HG02884 (cell line): Measurements from ENCODE around the gene KCNA2.

Experiments used
- ATAC-seq: cut with Tn5 transposase; IDR thresholded peaks from one replicate; pipeline ENCODE4 v1.9.1; 2021; ENCODE audit warnings: mild to moderate bottlenecking, moderate library complexity; ENCODE audit not compliant: unreplicated experiment

KCNA2 gene

GRCh38 chr1:110572751-110573150, 33.4 kb downstream of the KCNA2 start:
- ATAC-seq = no peak

- ATAC-seq = no peak
Measured at GRCh38 chr1:110570901-110571300, 35.3 kb downstream of the KCNA2 start.

DNA sequence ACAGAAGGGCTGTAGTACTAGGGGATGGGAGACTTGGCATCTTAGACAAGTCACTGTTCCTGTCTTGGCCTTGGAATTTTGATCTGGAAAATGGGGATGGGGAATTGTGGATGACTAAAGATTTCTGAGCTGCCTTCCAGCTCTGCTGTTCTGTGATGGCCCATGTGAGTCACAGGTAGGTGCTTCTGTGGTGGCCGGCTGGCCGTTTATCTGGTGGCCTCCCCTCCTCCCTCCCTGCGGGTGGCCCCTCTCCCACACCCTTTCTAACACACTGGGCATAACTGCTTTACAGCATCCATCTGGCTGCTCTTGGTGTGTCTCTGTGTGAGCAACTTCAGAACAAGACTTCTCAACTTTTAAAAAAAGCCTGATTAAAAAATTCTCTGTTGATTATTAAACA, 35.9 kb downstream of the KCNA2 start:
- ATAC-seq = no peak

- ATAC-seq = no peak
Measured at GRCh38 chr1:110566836-110567235, 39.3 kb downstream of the KCNA2 start.

DNA sequence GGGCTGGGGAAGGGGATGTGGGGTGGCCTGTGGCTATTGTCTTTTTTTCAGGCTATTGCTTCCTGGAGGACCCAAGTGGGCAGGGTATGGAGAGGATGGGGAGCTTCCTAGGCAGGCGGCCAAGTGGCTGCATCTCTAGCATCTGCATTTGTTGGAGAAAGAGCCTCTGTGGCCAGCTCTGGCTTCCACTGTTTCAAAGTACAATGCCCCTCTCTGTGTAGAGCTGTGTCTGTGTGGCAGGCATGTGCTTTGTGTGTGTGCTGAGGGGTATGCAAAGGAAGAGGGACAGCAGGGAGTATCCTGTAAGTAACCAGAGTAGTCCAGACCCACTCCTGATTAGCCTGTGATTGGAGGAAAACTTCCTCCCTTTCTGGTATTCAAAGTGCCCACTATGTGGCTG, 40.6 kb downstream of the KCNA2 start:
- ATAC-seq = no peak

DNA sequence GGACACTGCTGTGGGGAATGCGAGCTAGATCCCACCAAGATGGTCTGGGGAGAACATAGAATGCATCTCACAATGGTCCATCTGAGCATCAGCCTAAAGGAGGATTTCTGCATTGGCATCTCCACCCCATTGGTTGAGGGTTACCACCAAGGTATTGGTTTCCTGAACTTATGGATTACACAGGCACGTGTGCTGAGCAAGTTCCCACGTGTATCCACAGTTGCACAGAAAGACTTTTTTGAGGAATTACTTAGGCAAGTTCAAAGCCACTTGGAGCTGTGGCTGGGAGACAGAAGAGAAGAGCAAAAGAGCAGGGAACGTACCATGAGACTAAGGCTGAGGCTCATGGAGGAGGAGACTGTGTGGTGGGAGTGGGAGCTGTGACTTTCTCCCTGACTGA, 43.1 kb downstream of the KCNA2 start:
- ATAC-seq = no peak

DNA sequence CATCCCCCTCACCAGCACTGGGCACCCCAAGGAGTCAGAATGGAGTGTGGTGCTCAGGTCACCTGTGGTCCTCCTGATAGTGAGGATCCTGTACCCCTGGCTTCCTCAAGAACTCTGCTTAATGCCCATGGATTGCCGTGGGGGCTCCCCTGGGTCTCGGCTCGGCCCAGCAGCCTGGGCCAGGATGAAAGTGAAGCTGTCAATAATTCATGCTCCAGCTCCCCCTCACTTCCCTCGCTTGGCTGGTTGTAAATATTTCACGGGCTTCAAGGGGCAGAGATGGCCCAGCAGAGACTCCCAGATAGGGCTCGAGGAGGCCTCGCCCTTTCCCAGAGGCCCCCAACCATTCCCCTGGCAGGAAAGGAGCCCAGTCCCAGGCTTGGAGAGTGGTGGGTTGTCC, 44.6 kb downstream of the KCNA2 start:
- no peak for ATAC-seq

- ATAC-seq = no peak
Measured at GRCh38 chr1:110559157-110559556, 47.0 kb downstream of the KCNA2 start.

DNA sequence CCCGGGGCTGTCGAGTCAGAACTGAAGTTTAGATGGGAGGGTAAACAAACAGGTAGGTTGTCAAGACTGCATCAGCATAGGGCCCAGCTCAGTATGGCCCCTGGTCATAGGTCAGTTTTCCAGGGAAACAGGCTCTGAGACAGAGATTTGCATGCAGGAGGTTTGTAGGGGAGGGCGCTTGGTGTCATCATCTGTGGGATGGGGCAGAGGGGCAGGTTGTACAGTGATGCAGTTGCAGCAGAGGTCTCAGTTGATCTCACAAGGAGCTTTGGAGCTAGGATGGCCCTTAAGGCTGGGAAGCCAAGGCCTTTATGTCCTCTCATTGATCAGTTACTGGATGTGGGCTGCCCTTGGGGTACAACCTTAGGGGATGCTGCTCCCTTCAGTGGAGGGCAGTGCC, 48.7 kb downstream of the KCNA2 start:
- no peak for ATAC-seq

DNA sequence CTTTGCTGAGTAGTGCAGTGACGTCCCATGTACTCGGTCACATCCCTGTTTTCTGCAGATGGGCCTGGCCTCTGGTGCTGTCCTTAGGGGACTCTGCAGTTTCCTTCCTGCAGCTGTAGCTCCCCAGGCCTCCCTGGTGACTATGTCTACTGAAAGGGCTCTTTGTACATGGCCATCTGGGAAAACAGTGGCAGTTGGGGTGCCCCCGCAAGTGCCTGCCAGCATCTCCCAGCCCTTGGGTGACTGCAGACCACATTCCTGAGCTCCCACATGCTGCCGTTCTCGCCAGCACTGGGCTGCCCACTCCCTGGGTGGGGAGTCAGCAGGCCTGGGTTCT, 49.7 kb downstream of the KCNA2 start:
- no peak for ATAC-seq

DNA sequence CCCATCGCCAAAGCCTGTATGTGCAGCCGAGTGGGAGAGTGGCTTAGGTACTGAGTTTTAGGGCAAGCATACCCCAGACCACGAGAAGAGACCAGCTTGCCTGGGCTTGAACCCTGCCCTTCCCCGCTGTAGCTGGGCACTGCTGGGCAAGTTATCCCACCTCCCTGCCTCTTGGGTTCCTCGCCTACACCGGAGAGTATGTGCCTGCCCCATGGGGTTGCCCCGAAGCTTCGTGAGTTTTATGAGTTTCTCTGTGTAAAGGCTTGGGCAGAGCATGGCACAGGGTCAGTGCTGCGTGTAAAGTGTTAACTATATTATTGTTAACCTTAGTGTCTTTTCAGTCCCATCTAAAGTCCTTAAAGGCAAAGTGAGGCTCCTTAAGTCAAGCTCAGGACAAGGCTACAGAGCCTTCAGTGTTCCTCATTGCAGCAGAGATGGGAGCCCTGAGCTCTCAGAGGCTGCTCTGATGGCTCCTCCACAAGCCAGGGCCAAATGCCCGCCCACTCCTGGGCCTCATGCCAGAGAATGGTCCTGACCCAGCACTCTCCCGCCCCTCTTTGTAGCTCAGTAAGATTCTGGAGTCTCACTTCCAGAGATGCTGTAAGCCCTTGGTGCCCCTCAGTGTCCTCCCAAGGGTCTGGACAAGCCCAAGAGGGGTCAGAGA, 50.2 kb downstream of the KCNA2 start:
- ATAC-seq = no peak

- ATAC-seq = no peak
Measured at GRCh38 chr1:110554871-110555801, 51.0 kb downstream of the KCNA2 start.

DNA sequence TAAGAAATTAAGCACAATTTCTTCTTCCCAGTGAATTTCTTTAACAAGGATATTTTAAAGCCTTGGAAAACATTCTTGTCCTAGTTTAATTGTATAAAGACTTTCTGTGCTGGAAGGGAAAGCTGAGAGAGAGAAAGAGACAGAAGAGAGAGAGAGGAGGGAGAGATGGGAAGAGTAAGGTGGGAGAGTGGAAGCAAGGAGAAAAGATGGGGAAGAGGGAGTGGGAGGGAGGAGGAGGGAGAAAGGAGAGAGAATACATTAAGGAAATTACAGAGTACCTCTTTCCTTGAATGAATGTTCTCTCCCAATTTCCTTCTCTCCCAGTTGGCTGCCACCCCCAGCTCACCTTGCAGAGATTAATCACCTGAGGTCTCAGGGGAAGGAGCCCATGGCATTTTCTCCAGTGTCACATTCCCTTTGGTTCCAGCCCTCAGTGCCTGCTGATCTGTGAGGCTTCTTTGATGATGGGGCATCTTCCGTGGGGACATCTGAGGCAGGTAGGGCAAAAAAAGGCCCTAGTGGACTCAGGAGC, 54.8 kb downstream of the KCNA2 start:
- ATAC-seq = no peak

- ATAC-seq = no peak
Measured at GRCh38 chr1:110549831-110550230, 56.3 kb downstream of the KCNA2 start.

GRCh38 chr1:110548381-110548780, 57.8 kb downstream of the KCNA2 start:
- ATAC-seq = no peak

DNA sequence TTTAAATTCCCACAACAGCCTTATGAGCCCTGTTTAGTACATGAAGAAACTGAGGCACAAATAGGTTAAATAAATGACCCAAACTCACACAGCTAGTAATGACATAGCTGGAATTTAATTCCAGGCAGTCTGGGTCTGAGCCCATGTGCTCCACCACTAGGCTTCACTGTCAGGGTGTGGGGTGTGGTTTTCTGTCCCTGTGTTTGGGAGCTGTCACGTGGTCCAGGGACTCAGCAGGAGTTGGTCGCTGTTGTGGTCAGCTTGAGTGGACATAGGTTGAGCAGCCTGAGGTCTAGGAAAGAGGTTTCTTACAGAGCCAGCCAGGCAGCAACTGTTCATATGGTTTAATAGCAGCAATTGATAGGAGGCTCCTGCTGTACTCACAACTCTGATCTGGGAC, 59.1 kb downstream of the KCNA2 start:
- ATAC-seq = no peak

- no peak for ATAC-seq
Measured at GRCh38 chr1:110545492-110545891, 60.7 kb downstream of the KCNA2 start.

DNA sequence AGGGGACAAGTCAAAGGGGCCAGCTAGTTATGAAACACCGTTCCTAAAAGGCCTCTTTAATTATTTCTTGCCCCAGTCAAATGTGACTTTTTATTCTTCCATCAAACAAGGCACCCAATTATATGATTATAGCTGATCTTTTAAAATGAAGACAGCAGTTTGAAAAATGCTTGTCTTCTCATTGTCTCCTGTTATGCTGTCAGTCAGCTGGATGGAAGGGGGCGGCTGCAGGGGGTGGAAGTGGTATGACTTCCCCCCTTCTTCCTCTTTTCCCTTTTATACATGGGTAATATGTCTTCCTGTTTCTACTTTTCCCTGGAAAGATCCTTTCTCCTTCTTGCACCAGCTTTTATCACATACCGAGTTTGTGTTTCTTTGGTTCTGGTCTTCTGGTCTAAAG, 61.4 kb downstream of the KCNA2 start:
- ATAC-seq = no peak
